CD4-positive, alpha-beta T cell treated with Interleukin-2 at 100 ng/mL for 4 hours (primary cell): ENCODE data around the gene BRCA1.
"Not testable (repeated sequence)": the region's sequence is repeated elsewhere in the genome, so short reads cannot be mapped to it uniquely, and the experiment has no call there.

Experiments
- DNase-seq: peaks from one replicate; pipeline ENCODE4 v3.0.0-alpha.2; 2020; ENCODE audit warnings: low spot score

BRCA1 gene

DNA sequence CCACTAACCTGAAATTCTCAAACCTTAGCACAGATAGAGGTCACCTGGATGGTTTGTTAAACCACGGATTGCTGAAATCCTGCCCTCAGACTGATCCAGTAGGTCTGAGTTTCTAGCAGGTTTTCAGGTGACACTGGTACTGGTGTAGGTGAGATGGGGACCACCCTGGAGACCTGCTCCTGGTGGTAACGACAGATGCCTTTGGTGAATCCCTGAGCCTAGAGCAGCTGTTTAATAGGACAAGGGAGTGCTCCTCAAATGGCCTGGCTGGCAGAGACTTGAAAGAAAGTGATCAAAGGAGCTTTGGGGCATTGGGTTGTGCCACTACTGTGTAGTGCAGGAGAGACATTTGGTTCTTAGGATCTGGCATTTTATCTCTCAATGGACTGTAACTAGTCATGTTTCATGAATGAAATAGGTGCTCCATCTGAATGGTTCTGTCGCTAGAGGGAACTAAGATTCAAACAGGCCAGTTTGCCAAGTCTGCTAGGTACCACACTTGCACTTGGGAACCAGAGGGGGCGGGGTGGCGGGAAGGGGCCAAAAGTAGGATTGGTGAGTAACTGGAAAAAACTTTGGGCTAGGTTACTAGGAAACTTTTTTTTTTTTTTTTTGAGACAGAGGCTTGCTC, 121.5 kb downstream of the BRCA1 start:
- DNase-seq: no peak

DNA sequence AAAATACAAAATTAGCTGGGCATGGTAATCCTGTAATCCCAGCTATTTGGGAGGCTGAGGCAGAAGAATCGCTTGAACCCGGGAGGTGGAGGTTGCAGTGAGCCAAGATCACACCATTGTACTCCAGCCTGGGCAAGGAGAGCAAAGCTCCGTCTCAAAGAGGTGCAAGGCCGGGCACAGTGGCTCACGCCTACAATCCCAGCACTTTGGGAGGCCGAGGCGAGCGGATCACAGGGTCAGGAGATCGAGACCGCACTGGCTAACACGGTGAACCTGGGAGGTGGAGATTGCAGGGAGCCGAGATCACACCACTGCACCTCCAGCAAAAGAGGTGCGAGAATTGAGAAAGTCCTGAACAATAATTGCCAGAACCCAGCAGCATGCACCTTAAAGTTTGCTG, 124.3 kb downstream of the BRCA1 start:
- DNase-seq: not testable (repeated sequence)

DNA sequence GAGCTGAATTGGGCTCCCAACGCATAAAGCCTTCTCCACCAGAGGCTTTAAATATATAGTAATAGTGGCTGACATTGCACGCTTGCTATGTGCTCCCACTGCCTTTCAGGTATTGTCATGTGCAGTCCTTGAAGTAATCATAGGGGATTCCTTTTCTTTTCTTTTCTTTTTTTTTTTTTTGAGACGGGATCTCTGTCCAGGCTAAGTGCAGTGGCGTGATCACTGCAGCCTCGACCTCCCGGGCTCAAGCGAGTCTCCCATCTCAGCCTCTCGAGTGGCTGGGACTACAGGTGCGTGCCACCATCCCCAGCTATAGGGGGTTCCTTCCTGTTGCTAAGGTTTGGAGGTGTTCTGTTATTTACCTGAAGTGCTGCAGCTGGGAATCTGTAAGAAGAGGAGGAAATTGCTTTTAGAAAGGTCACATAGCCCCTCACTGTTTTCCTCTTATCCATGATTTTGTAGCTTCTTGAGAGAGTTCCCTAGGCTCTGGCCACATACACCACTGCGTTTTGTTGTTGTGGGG, 126.1 kb downstream of the BRCA1 start:
- DNase-seq: no peak

DNA sequence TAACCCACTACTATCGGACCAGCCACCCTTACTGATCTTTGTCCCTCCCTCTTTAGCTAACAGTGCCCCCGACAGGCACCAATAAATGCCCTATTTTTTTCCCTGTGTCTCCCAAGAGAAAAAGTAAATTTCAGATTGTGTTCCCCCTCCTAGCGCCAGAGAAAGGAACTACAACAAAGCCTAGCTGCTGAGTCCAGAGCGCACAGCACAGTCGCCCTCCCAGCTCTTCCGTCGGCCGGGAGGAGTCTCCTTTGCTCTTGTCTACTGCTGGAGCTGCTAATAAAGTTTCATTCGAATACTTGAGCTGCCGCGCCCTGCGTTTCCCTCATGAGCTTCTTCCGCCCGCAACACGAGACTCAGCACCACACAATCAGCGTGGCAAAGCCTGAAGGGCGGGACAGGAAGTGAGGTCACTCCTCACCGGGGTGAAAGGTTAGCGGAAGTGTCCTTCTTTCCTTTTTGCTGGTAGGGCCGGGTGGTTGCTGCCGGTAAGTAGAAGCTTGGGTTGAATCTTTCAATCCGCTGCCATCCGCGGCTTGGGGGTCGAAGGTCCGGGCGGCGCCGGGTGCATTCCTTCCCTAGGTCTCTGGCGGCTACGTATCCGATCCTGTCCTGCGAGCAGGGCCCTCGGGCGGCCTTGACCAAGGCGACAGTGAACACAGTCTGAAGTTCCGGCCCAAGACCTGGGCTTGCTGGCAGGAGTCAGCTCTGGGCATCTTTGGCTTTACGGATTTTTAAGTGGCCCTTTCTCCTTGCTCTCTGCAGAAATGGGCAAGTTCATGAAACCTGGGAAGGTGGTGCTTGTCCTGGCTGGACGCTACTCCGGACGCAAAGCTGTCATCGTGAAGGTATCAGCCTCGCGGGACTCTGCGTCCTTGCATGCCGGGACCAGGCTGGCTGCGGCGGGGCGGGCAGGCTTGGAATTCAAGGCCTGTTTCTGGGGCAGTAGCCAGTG, 126.9 kb downstream of the BRCA1 start, which contains the start of gene RPL27:
Gene RPL27 (plus strand): TSS at position 436 of the 955 bp plus-strand sequence. CDS start 332 bp downstream, at position 768.
- DNase-seq: peak; percentile 99

DNA sequence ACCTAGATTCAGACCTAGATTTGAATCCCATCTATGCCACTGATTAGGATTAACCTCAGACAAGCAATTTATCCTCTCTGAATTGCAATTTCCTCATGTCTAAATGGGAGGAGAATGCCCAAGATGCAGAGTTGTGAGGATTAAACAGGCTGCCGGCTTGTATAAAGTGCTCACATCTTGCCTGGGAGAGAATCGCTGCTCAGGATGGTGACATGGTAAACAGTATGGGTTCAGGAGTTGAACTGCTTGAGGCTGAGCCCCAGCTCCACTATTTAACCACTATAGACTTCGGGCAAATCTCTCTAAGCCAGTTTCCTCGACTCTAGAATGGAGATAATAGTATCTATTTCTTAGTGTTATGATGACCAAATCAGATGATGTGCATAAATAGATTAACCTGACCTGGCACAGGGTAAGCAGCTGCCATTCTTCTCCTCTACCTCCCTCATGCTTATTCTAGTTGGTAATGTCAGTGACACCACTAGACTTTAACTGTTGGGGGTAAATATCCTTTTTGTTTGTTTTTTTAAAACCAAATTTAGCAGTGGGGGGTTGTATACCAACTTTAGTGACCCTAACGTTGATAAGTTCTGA, 127.7 kb downstream of the BRCA1 start:
- no peak for DNase-seq
